ENCODE data around the gene CACNA2D3.
"Not testable (repeated sequence)": the region's sequence is repeated elsewhere in the genome, so short reads cannot be mapped to it uniquely, and the experiment has no call there.

The CACNA2D3 gene

GRCh38 chr3:54378184-54378583 is 255.8 kb downstream of the CACNA2D3 start:
- DNase-seq = no peak

- DNase-seq = no peak
Measured at GRCh38 chr3:54384279-54384678, 261.9 kb downstream of the CACNA2D3 start.

GRCh38 chr3:54390582-54390981 is 268.2 kb downstream of the CACNA2D3 start:
- no peak for DNase-seq

- DNase-seq = no peak
Measured at GRCh38 chr3:54393150-54393549, 270.8 kb downstream of the CACNA2D3 start.

GRCh38 chr3:54408328-54408727 is 286.0 kb downstream of the CACNA2D3 start:
- no peak for DNase-seq

- no peak for DNase-seq
Measured at GRCh38 chr3:54421943-54422342, 299.6 kb downstream of the CACNA2D3 start.

- DNase-seq = no peak
Measured at GRCh38 chr3:54424292-54424691, 301.9 kb downstream of the CACNA2D3 start.

GRCh38 chr3:54426381-54426780 is 304.0 kb downstream of the CACNA2D3 start:
- DNase-seq = no peak

GRCh38 chr3:54427501-54427900 is 305.1 kb downstream of the CACNA2D3 start:
- no peak for DNase-seq

GRCh38 chr3:54427941-54428871 is 305.9 kb downstream of the CACNA2D3 start:
- peak in 1 of 2 donors; percentile 23 for DNase-seq

- DNase-seq = no peak
Measured at GRCh38 chr3:54432975-54433374, 310.6 kb downstream of the CACNA2D3 start.

GRCh38 chr3:54433846-54434245 is 311.5 kb downstream of the CACNA2D3 start:
- DNase-seq = no peak

GRCh38 chr3:54434756-54435155 is 312.4 kb downstream of the CACNA2D3 start:
- no peak for DNase-seq

- DNase-seq = no peak
Measured at GRCh38 chr3:54437271-54437670, 314.9 kb downstream of the CACNA2D3 start.

- DNase-seq = no peak
Measured at GRCh38 chr3:54443561-54444161, 321.3 kb downstream of the CACNA2D3 start.

GRCh38 chr3:54445630-54446029 is 323.3 kb downstream of the CACNA2D3 start:
- DNase-seq = no peak

- DNase-seq = no peak
Measured at GRCh38 chr3:54447427-54447826, 325.1 kb downstream of the CACNA2D3 start.

- no peak for DNase-seq
Measured at GRCh38 chr3:54454806-54455205, 332.5 kb downstream of the CACNA2D3 start.

- DNase-seq = no peak
Measured at GRCh38 chr3:54458357-54458756, 336.0 kb downstream of the CACNA2D3 start.

GRCh38 chr3:54464554-54464953 is 342.2 kb downstream of the CACNA2D3 start:
- not testable (repeated sequence) for DNase-seq

- DNase-seq = no peak
Measured at GRCh38 chr3:54476891-54477290, 354.5 kb downstream of the CACNA2D3 start.

GRCh38 chr3:54481606-54482365 is 359.4 kb downstream of the CACNA2D3 start:
- no peak for DNase-seq

GRCh38 chr3:54484334-54484733 is 362.0 kb downstream of the CACNA2D3 start:
- no peak for DNase-seq

GRCh38 chr3:54486317-54486716 is 364.0 kb downstream of the CACNA2D3 start:
- no peak for DNase-seq
